Duodenal mucosa (tissue), 2 donors: ENCODE data around the gene THG1L.
"Not testable (repeated sequence)": the region's sequence is repeated elsewhere in the genome, so short reads cannot be mapped to it uniquely, and the experiment has no call there.

Experiments used
- H3K27ac ChIP-seq: one replicate; pipeline ENCODE4 v1.7.0; 2013; ENCODE audit warnings: low read depth, low read length
- H3K27me3 ChIP-seq, 2 donors: one replicate each; pipeline ENCODE4 v1.7.0; 2013; ENCODE audit warnings: low read length in 2 of 2, control low read depth in 1 of 2; ENCODE audit not compliant: insufficient read depth in 2 of 2, control insufficient read depth in 1 of 2
- H3K36me3 ChIP-seq, 2 donors: one replicate each; pipeline ENCODE4 v1.7.0; 2013; ENCODE audit warnings: low read length in 2 of 2, control low read depth in 1 of 2; ENCODE audit not compliant: insufficient read depth in 2 of 2, control insufficient read depth in 1 of 2
- H3K4me1 ChIP-seq, 2 donors: one replicate each; pipeline ENCODE4 v1.7.0; 2013; ENCODE audit warnings: low read length in 2 of 2, control low read depth in 1 of 2; ENCODE audit not compliant: insufficient read depth in 2 of 2, control insufficient read depth in 1 of 2
- H3K4me3 ChIP-seq, 2 donors: one replicate each; pipeline ENCODE4 v1.7.0; 2013; ENCODE audit warnings: low read length in 2 of 2, low read depth in 1 of 2
- H3K9ac ChIP-seq, 2 donors: one replicate each; pipeline ENCODE4 v1.7.0; 2013; ENCODE audit warnings: low read length in 2 of 2, low read depth in 1 of 2
- H3K9me3 ChIP-seq, 2 donors: one replicate each; pipeline ENCODE4 v1.7.0; 2013; ENCODE audit warnings: low read length in 2 of 2, control low read depth in 1 of 2; ENCODE audit not compliant: control insufficient read depth in 1 of 2

Gene THG1L

GRCh38 chr5:157726607-157727006 is 4.6 kb upstream of the THG1L start:
- H3K4me3 ChIP-seq, H3K9me3 ChIP-seq, H3K4me1 ChIP-seq, H3K9ac ChIP-seq, H3K27me3 ChIP-seq, H3K36me3 ChIP-seq, H3K27ac ChIP-seq: not testable (repeated sequence)

- not testable (repeated sequence) for H3K27ac ChIP-seq, H3K4me3 ChIP-seq, H3K27me3 ChIP-seq, H3K36me3 ChIP-seq, H3K9me3 ChIP-seq, H3K4me1 ChIP-seq, H3K9ac ChIP-seq
Measured at GRCh38 chr5:157727858-157728257, 3.4 kb upstream of the THG1L start.

- Histone ChIP-seq H3K27me3 (no peaks in the 10 kb centered on the region), H3K36me3 (peaks cover 5 to 15% of the 10 kb centered on the region in 2 donors), H3K4me3 (no peak overlapping the region), H3K9ac (no peak overlapping the region), H3K4me1 (peaks cover 4% of the 10 kb centered on the region in 2 donors), H3K9me3 (no peaks in the 10 kb centered on the region), H3K27ac (no peak overlapping the region)
Measured at GRCh38 chr5:157729858-157730257, 1.4 kb upstream of the THG1L start.

GRCh38 chr5:157730900-157731271 is 334 bp upstream of the THG1L start:
- Histone ChIP-seq H3K27ac (no peak overlapping the region), H3K4me1 (peaks cover 4% of the 10 kb centered on the region in 2 donors), H3K9ac (peak overlapping the region in 1 of 2 donors; percentile 54), H3K36me3 (peaks cover 5 to 24% of the 10 kb centered on the region in 2 donors), H3K9me3 (no peaks in the 10 kb centered on the region), H3K27me3 (no peaks in the 10 kb centered on the region), H3K4me3 (peak overlapping the region; percentile 83 to 97)

GRCh38 chr5:157732130-157732514 is 902 bp downstream of the THG1L start:
- H3K36me3 ChIP-seq: peaks cover 5 to 31% of the 10 kb centered on the region in 2 donors
- peak overlapping the region; percentile 54 to 90 for H3K9ac ChIP-seq
- no peaks in the 10 kb centered on the region for H3K27me3 ChIP-seq
- H3K4me3 ChIP-seq: peak overlapping the region; percentile 83 to 97
- peaks cover 4% of the 10 kb centered on the region in 2 donors for H3K4me1 ChIP-seq
- H3K9me3 ChIP-seq: no peaks in the 10 kb centered on the region
- H3K27ac ChIP-seq: no peak overlapping the region

- Histone ChIP-seq H3K4me3 (no peak overlapping the region), H3K9me3 (no peaks in the 10 kb centered on the region), H3K27me3 (no peaks in the 10 kb centered on the region), H3K4me1 (peaks cover 4% of the 10 kb centered on the region in 2 donors), H3K9ac (no peak overlapping the region), H3K27ac (no peak overlapping the region), H3K36me3 (peaks cover 5 to 37% of the 10 kb centered on the region in 2 donors)
Measured at GRCh38 chr5:157732596-157733262, 1.5 kb downstream of the THG1L start.

GRCh38 chr5:157734436-157734835 is 3.2 kb downstream of the THG1L start:
- Histone ChIP-seq H3K27me3 (no peaks in the 10 kb centered on the region), H3K9me3 (no peaks in the 10 kb centered on the region), H3K4me3 (no peak overlapping the region), H3K9ac (no peak overlapping the region), H3K36me3 (peaks cover 8 to 43% of the 10 kb centered on the region in 2 donors), H3K4me1 (peaks cover 4% of the 10 kb centered on the region in 2 donors), H3K27ac (no peak overlapping the region)

- peaks cover 4% of the 10 kb centered on the region in 2 donors for H3K4me1 ChIP-seq
- H3K4me3 ChIP-seq: no peak overlapping the region
- no peak overlapping the region for H3K27ac ChIP-seq
- no peak overlapping the region for H3K9ac ChIP-seq
- peaks cover 9 to 49% of the 10 kb centered on the region in 2 donors for H3K36me3 ChIP-seq
- no peaks in the 10 kb centered on the region for H3K9me3 ChIP-seq
- H3K27me3 ChIP-seq: no peaks in the 10 kb centered on the region
Measured at GRCh38 chr5:157735991-157736390, 4.8 kb downstream of the THG1L start.

GRCh38 chr5:157739388-157740228 is 8.4 kb downstream of the THG1L start:
- no peaks in the 10 kb centered on the region for H3K27me3 ChIP-seq

GRCh38 chr5:157740229-157740610 is 9.0 kb downstream of the THG1L start:
- Histone ChIP-seq H3K9ac (no peak overlapping the region), H3K9me3 (no peaks in the 10 kb centered on the region), H3K27ac (no peak overlapping the region), H3K36me3 (peaks cover 4 to 32% of the 10 kb centered on the region in 2 donors), H3K4me3 (no peak overlapping the region), H3K4me1 (peaks cover 8 to 13% of the 10 kb centered on the region in 2 donors), H3K27me3 (no peaks in the 10 kb centered on the region)

More at GRCh38 chr5:157739388-157740228, 8.4 kb downstream of the THG1L start:
- no peak overlapping the region for H3K4me3 ChIP-seq
- no peak overlapping the region for H3K27ac ChIP-seq
- H3K9ac ChIP-seq: no peak overlapping the region
- no peaks in the 10 kb centered on the region for H3K9me3 ChIP-seq
- H3K36me3 ChIP-seq: peaks cover 4 to 34% of the 10 kb centered on the region in 2 donors
- H3K4me1 ChIP-seq: peaks cover 4 to 9% of the 10 kb centered on the region in 2 donors
